CD1c-positive myeloid dendritic cell (primary cell): ENCODE results near the gene NACC2.

Experiments used
- DNase-seq: peaks from one replicate; pipeline ENCODE4 v3.0.0-alpha.2; 2016; ENCODE audit errors: extremely low spot score

NACC2 gene

DNA sequence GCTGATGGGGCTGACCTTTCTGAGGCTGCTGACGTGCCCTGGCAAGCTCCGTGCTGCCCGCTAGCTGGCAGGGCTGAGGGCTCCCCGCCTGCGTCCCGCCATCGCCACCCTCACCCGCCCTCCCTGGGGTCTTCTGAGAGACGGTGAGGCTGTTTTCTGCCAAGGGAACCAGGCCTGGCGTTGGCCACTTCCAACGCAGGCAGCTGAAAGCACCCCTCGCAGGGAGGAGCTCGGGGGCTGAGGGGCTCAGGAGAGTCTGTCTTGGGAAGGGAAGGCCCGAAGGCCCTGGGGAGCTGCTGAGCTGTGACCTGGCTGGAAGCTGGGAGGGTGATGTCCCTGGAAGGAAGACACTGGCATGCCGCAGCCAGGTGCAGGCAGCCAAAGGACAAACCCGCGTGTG, 33.3 kb upstream of the NACC2 start:
- no peak for DNase-seq

DNA sequence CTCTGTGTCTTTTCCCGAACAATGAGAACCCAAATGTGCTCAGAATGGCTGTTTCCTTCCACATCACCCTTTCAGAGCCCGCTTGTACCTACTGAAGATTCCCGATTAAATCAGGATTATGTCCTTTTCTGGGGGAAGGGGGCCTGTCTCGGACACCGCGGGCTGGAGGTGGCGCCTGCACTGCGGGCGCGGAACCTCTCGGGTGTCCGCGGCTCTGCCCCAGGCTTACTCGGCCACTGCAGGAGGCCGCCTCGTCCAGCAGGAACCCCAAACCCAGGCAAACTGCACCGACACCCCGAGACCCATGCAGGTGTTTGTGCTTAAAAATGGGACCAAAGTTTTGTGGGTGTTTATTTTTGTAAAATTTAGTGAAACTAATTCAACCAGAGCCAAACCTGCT, 32.2 kb upstream of the NACC2 start:
- DNase-seq = no peak

DNA sequence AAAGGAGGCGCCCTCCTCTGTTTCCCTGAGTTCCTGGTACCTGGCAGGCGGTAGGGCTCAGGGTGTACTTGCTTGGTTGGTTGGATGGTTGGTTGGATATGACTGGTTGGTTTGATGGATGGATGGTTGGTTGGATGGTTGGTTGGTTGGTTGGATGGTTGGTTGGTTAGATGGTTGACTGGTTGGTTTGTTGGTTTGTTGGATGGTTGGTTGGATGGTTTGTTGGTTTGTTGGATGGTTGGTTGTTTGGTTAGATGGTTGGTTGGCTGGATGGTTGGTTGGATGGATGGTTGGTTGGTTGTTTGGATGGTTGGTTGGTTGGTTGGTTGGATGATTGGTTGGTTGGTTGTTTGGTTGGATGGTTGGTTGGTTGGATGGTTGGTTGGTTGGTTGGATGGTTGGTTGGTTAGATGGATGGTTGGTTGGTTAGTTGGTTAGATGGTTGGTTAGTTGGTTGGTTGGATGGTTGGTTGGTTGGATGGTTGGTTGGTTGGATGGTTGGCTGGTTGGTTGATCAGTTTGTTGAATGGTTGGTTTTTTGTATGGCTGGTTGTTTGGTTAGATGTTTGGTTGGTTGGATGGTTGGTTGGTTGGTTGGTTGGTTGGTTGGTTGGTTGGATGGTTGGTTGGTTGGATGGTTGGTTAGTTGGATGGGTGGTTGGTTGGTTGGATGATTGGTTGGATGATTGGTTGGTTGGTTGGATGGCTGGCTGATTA, 30.0 kb upstream of the NACC2 start:
- no peak for DNase-seq

DNA sequence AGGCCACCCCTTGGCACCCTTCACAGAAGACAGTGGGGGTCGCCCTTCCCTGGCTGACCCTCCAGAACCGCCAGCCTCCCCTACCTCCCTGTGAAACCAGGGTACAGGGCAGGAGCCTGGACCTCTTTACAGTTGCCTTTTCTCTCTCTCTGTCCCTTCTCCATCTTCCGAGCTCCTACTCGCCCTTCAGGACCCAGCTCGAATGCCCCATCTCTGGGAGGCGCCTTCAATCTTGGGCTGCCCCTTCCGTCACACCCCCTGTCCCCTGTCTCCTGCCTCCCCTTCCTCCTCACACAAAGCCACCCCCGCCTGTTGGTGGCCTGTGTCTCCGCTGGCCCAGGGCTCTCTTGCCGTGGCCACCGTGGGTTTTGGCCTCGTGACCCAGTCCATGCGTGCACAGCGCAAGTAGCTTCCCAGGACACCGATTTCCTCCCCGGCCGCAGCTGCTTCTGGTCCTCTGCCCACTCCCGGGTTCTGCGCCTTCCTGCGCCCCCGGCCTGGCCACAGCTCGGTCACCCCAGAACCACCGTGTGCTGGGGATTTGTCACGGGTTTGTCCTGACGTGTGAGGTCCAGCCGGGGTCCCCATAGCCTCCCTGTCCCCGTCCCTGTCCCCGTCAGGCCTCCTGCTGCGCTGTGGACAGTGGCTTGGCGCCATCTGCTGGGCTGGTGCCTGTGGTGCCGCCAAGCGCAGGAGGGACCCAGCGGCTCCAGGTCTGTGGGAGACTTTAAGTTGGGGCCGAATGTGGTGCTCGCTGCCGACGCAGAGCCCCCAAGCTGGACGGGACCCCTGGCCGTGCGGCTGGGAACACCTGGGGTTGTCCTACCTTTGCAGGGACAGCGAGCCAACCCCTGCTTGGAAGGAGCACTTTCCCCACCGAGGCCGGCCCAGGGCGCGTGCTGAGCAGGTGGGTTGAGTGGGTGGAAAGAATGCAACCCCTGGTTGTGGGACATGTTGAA, 27.6 kb upstream of the NACC2 start:
- peak; percentile 84 for DNase-seq

GRCh38 chr9:136121801-136122200, 26.7 kb upstream of the NACC2 start:
- DNase-seq = no peak

GRCh38 chr9:136120438-136120844, 25.4 kb upstream of the NACC2 start:
- DNase-seq = no peak

- DNase-seq = no peak
Observed at GRCh38 chr9:136119883-136120393, 24.8 kb upstream of the NACC2 start.

DNA sequence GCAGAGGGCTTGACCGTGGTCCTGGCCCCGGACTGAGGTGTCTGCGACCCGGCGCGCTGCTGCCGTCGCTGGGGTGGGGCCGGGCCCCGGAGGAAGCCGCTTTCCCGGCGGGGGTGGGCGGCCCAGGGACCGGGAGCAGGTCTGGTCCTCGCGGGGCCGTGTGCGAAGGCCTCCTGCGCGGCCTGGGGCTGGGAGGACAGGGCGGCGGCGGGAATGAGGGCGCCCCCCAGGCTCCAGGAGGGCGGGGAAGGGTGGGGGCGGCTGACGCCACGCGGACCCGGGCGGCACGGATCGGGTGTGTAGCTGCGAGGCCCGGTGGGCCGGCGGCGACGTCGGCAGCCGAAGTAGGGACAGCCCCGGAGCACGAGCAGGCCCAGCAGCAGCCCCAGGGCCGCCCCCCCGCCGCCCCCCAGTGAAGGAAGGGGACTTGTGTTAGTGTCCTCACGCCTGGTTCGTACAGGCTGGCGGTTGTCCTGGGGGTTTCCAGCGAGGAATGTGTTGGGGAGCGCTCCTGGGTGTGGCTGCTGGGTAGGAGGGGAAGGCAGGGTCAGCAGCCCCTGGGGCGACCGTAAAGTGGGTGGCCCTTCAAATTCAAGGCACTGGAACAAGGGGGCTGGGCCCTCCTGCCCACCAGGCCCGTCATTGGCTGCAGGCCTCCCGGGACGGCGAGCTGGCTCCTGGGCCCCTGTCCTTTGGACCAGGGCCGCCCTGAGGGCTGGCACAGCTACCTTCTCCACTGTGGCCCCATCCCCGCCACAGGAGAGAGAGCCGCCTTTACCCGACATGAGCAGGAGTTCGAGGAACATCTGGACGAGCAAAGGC, 24.2 kb upstream of the NACC2 start:
- DNase-seq = peak; percentile 32

GRCh38 chr9:136118320-136119060, 23.4 kb upstream of the NACC2 start, which contains the start of gene TMEM250:
Gene TMEM250, minus strand, starts transcription at chr9:136118875. Its CDS starts 1,975 bp downstream, at chr9:136116900.
- DNase-seq = peak; percentile 99

DNA sequence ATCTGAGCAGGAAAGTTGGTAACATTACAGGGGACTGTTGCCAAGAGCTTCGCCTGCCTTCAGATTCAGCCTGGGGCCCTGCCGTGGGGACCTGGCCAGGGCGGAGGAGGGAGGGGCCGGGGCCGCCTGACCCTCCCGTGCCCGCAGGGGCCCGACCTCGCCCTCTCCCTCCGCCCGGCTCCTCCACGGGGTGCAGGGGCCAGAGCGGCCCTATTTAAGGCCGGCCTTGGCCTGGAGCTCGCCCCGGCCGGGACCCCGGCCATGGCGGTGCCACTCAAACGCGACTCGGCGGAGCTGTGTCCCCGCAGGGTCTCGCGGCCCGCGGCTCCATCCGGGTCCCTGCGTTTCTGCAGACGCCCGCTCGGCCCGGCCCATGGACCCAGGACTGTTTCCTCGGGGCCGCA, 22.8 kb upstream of the NACC2 start:
- no peak for DNase-seq

- peak; percentile 41 for DNase-seq
Observed at GRCh38 chr9:136117291-136117915, 22.3 kb upstream of the NACC2 start.

- no peak for DNase-seq
Observed at GRCh38 chr9:136116360-136117098, 21.4 kb upstream of the NACC2 start.

DNA sequence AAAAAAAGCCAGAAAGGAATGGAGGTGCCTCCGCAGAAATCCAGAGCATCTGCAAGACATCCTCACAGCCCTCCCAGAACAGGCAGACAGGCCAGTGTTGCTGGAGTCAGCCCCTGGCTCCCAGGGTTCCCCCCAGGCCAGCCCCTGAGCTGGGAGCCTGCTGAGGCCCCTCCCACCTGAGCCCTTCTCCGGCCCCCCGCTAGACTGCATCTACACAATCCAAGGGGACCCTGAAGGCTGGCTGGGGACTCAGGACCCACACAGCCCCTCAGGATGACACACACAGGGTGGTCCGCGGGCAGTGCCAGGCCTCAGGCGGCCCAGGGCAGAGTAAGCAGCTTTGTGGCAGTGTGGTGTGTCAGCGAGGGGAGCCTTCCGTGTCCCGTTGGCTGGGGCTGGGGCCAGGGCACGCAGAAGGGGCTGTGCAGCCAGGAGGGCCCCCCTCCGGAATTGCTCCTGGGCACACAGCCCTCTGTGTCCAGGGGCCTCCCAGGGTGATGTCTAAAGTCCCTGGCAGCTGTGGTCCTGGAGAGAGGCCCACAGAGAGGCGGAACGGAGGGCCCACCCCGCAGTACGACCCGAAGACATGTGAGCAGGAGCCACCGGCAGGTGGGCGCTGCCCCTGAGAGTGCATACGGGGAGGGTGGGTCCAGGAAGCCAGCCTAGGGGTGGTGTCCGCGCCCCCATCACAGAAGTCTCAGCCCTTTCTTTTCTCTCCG, 20.7 kb upstream of the NACC2 start:
- DNase-seq = no peak

DNA sequence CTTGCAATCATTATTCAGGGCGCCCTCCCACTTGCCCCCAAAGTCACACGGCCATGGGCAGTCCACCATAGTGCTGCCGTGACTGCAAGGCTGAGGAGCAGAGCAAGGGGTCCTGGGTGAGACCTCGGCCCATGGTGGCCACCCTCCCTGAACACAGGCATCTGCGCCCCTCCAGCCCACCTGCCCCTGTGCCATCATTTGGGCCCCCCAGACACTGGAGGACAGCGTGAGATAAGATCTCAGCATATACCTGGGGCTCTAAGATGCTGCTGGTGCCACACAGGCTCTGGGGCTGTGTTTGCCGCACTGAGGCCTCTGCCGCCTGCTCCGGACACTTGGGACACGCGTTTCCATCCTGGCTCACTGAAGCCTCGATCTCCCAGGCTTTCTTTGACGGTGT, 20.1 kb upstream of the NACC2 start:
- no peak for DNase-seq

GRCh38 chr9:136114610-136115009, 19.5 kb upstream of the NACC2 start:
- no peak for DNase-seq

GRCh38 chr9:136112541-136112940, 17.5 kb upstream of the NACC2 start:
- no peak for DNase-seq

GRCh38 chr9:136111910-136112309, 16.8 kb upstream of the NACC2 start:
- DNase-seq = no peak

- no peak for DNase-seq
Observed at GRCh38 chr9:136111190-136111589, 16.1 kb upstream of the NACC2 start.
